DND-41 (cell line): ENCODE data around the gene PRDM2.

Experiments used
- CTCF ChIP-seq: IDR thresholded peaks from 2 replicates; pipeline ENCODE4 v1.5.1; 2012; ENCODE audit warnings: borderline replicate concordance, low read length, moderate library complexity, mild to moderate bottlenecking; ENCODE audit not compliant: poor library complexity, severe bottlenecking; ENCODE audit errors: extremely low read depth
- EZH2 ChIP-seq: IDR thresholded peaks from 3 replicates; pipeline ENCODE4 v1.6.1; 2012; ENCODE audit warnings: borderline replicate concordance, low read depth, mild to moderate bottlenecking, moderate library complexity, low read length, inconsistent platforms; ENCODE audit not compliant: severe bottlenecking

DNA sequence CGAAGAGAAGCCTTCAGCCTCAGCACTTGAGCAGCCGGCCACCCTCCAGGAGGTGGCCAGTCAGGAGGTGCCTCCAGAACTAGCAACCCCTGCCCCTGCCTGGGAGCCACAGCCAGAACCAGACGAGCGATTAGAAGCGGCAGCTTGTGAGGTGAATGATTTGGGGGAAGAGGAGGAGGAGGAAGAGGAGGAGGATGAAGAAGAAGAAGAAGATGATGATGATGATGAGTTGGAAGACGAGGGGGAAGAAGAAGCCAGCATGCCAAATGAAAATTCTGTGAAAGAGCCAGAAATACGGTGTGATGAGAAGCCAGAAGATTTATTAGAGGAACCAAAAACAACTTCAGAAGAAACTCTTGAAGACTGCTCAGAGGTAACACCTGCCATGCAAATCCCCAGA lies 78.4 kb downstream of the PRDM2 start:
- TF ChIP-seq CTCF (no peak), EZH2 (no peak)
